T-helper 2 cell treated with Interferon-gamma antibody and Interleukin-4, amounts not matched to agents 100 ng/mL and 5 ng/mL, for 36 hours (primary cell): ENCODE results near the gene RUFY1. TPM values are rescaled to one million over a fixed set of nuclear protein-coding genes. Genes with fewer than 3 reads are reported as not detected.
"Not testable (repeated sequence)": the region's sequence is repeated elsewhere in the genome, so short reads cannot be mapped to it uniquely, and the experiment has no call there.

Source experiments
- intact Hi-C: fragments of 100-400 bp; cut with micrococcal nuclease; formaldehyde crosslinking; loops from one replicate; pipeline ENCODE4 v1.15.1; 2023
- total RNA-seq: library from RNA; stranded (reverse); gene quantifications from 2 replicates; pipeline ENCODE4 v1.2.3, GENCODE V29; 2022

The RUFY1 gene
- total RNA-seq, 1 donor from 2014 or later, result 46.0 TPM

GRCh38 chr5:179620293-179620692 lies 69.9 kb downstream of the RUFY1 start:
- intact Hi-C loops, result loop anchor here (5.0 to 10.0 kb wide), 2 partner anchors 187 to 1185 kb away; partner anchors contain the start of genes MGAT1 and MGAT4B

- intact Hi-C loops, result loop anchor here (5.0 to 10.0 kb wide), 2 partner anchors 186 to 1184 kb away; partner anchors contain the start of genes MGAT1 and MGAT4B
Observed at GRCh38 chr5:179620703-179621350, 70.5 kb downstream of the RUFY1 start.

GRCh38 chr5:179621551-179622214 lies 71.3 kb downstream of the RUFY1 start:
- intact Hi-C loops, result loop anchor here (2.0 to 10.0 kb wide), 5 partner anchors 13 to 1183 kb away; partner anchors contain the start of genes CLK4, MGAT1, MGAT4B and RUFY1

GRCh38 chr5:179623003-179623905 lies 72.9 kb downstream of the RUFY1 start, which contains the start of gene HNRNPH1:
HNRNPH1 (minus strand) TSS chr5:179623671; CDS start chr5:179623133, 538 bp downstream.
- intact Hi-C loops, result loop anchor here (1.0 to 10.0 kb wide), 9 partner anchors 14 to 1182 kb away; partner anchors contain the start of genes CANX, CLK4, MAML1 and MGAT1

- intact Hi-C loops, result loop anchor here (1.0 to 10.0 kb wide), 9 partner anchors 15 to 1181 kb away; partner anchors contain the start of genes CANX, CLK4, MAML1 and MGAT1
Observed at GRCh38 chr5:179623906-179624741, 73.8 kb downstream of the RUFY1 start.

- intact Hi-C loops, result loop anchor here (5.0 to 10.0 kb wide), 2 partner anchors 182 to 1180 kb away; partner anchors contain the start of genes MGAT1 and MGAT4B
Observed at GRCh38 chr5:179624841-179625271, 74.5 kb downstream of the RUFY1 start.

- intact Hi-C loops, result not testable (repeated sequence)
Observed at GRCh38 chr5:179633501-179634369, 83.4 kb downstream of the RUFY1 start.

- intact Hi-C loops, result not testable (repeated sequence)
Observed at GRCh38 chr5:179634370-179635172, 84.2 kb downstream of the RUFY1 start.

GRCh38 chr5:179639296-179639695 lies 88.9 kb downstream of the RUFY1 start:
- intact Hi-C loops, result not testable (repeated sequence)

GRCh38 chr5:179641745-179642144 lies 91.4 kb downstream of the RUFY1 start:
- intact Hi-C loops, result not testable (repeated sequence)

GRCh38 chr5:179642626-179643025 lies 92.3 kb downstream of the RUFY1 start:
- intact Hi-C loops, result not testable (repeated sequence)

GRCh38 chr5:179643141-179643920 lies 93.0 kb downstream of the RUFY1 start:
- intact Hi-C loops, result not testable (repeated sequence)

GRCh38 chr5:179644766-179645165 lies 94.4 kb downstream of the RUFY1 start:
- intact Hi-C loops, result not testable (repeated sequence)

GRCh38 chr5:179648410-179648809 lies 98.1 kb downstream of the RUFY1 start:
- intact Hi-C loops, result no loop called here

- intact Hi-C loops, result not testable (repeated sequence)
Observed at GRCh38 chr5:179649166-179649703, 98.9 kb downstream of the RUFY1 start.

GRCh38 chr5:179650245-179650644 lies 99.9 kb downstream of the RUFY1 start:
- intact Hi-C loops, result not testable (repeated sequence)

- intact Hi-C loops, result not testable (repeated sequence)
Observed at GRCh38 chr5:179653135-179653534, 102.8 kb downstream of the RUFY1 start.
